ENCODE measurements around the gene CEP170.
A peak's percentile ranks its signal among the peaks of the same experiment; 100 is the strongest.

CEP170 gene

GRCh38 chr1:243254927-243255790, at the start of gene CEP170:
TSS of gene CEP170 (minus strand) at chr1:243255281. CDS start at chr1:243225280, 30,001 bp downstream.
- DNase-seq (ENCODE audit: low read depth in 2 of 2): peak; percentile 96 to 97

GRCh38 chr1:243301059-243301458, 46.0 kb upstream of the CEP170 start:
- DNase-seq (ENCODE audit: low read depth in 2 of 2): no peak

DNA sequence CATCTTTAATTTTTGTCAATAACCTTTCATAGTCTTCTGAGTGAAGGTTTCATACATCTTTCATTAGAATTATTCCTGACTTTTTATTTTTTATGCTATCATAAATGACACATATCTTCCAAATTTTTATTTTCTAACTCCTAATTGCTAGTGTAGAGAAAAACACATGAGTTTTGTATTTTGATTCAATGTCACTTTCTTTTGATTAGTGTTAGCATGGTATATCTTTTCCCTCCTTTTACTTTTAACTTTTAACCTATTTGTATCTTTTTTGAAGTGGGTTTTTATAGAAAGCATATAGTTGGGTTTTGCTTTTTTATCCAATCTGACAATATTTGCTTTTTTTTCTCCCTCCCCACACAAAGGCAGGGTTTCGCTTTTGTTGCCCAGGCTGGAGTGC, 44.0 kb upstream of the CEP170 start:
- DNase-seq (ENCODE audit: low read depth in 2 of 2): no peak

- DNase-seq (ENCODE audit: low read depth in 2 of 2): peak; percentile 49 to 58
These were observed 39.6 kb upstream of the CEP170 start for GRCh38 chr1:243294723-243295121.

- DNase-seq (ENCODE audit: low read depth in 2 of 2): no peak
These were observed 39.1 kb upstream of the CEP170 start for GRCh38 chr1:243293941-243294722.

GRCh38 chr1:243292117-243292516, 37.0 kb upstream of the CEP170 start:
- DNase-seq (ENCODE audit: low read depth in 2 of 2): no peak

GRCh38 chr1:243291292-243291691, 36.2 kb upstream of the CEP170 start:
- no peak for DNase-seq (ENCODE audit: low read depth in 2 of 2)

GRCh38 chr1:243288062-243288461, 33.0 kb upstream of the CEP170 start:
- DNase-seq (ENCODE audit: low read depth in 2 of 2): no peak

- DNase-seq (ENCODE audit: low read depth in 2 of 2): peak in 1 of 2 experiments; percentile 43
These were observed 32.6 kb upstream of the CEP170 start for GRCh38 chr1:243287652-243288051.

GRCh38 chr1:243287123-243287460, 32.0 kb upstream of the CEP170 start:
- no peak for DNase-seq (ENCODE audit: low read depth in 2 of 2)

- no peak for DNase-seq (ENCODE audit: low read depth in 2 of 2)
These were observed 31.5 kb upstream of the CEP170 start for GRCh38 chr1:243286409-243287122.

GRCh38 chr1:243281672-243282071, 26.6 kb upstream of the CEP170 start:
- DNase-seq (ENCODE audit: low read depth in 2 of 2): no peak

- no peak for DNase-seq (ENCODE audit: low read depth in 2 of 2)
These were observed 25.6 kb upstream of the CEP170 start for GRCh38 chr1:243280571-243281129.

GRCh38 chr1:243275316-243275715, 20.2 kb upstream of the CEP170 start:
- DNase-seq (ENCODE audit: low read depth in 2 of 2): no peak

GRCh38 chr1:243273945-243274344, 18.9 kb upstream of the CEP170 start:
- DNase-seq (ENCODE audit: low read depth in 2 of 2): no peak

GRCh38 chr1:243273506-243273905, 18.4 kb upstream of the CEP170 start:
- no peak for DNase-seq (ENCODE audit: low read depth in 2 of 2)

DNA sequence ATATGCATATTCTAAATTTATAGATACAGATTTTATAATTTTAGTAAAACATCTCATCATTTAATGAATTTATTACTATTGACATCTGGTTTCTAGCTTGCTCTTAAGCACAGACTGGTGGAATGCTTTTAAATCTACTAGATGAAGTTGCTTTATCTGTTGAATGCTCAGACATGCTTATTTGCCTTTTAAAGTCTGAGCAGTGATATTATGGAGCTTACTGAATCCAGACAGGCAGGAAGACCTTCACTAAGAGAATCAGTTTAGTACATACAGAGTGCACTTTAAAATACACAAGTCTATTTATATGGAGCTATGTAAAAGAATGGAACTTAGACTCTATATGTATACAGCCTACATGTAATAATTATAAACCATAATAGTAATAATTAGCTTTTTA, 17.3 kb upstream of the CEP170 start:
- DNase-seq (ENCODE audit: low read depth in 2 of 2): no peak

GRCh38 chr1:243271996-243272395, 16.9 kb upstream of the CEP170 start:
- DNase-seq (ENCODE audit: low read depth in 2 of 2): no peak

GRCh38 chr1:243270097-243270864, 15.2 kb upstream of the CEP170 start:
- DNase-seq (ENCODE audit: low read depth in 2 of 2): no peak

DNA sequence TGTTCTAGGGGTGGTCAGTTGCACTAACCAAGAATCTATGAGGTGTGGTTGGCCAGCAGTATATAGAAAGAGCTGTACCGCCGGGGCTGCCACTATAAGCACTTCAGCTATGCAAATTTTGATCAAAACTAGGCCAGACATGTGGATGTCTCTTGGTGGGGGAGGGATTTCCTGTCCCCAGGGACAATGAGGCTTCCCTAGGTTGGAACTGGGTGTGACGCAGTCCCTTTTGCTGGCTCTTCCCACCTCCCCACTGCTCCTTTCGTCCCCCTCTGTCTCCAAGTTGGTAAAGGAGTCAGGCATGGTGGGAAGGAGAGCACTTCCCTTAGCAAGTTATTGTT, 14.3 kb upstream of the CEP170 start:
- DNase-seq (ENCODE audit: low read depth in 2 of 2): no peak

DNA sequence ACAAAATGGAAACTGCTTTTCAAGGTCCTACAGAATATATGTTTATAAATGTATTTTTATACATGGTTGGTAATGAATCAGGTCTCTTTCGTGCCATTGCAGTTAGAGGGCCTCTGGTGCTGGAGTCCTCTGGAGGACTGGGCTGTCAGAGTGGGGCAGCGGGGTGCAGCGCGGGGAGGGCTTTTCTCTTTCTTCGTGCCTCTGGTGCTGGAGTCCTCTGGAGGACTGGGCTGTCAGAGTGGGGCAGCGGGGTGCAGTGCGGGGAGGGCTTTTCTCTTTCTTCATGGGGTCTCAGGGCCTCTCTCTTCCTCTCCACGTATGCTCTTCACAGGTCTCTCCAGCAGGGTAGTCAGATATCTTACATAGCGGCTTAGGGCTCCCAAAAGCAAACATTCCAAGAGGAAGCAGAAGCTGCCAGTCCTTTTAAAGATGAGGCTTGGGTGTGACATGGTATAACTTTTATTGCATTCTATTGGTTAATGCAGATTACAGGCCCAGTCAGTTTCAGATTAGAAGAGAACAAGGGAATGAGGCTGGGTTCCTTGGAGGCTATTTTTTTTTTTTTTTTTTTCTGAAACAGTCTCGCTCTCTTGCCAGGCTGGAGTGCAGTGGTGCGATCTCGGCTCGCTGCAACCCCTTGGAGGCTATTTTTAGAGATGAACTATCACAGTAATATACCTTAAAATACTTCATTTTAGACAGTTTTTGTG, 13.8 kb upstream of the CEP170 start:
- DNase-seq (ENCODE audit: low read depth in 2 of 2): no peak
